PFSK-1 (cell line): ENCODE results near the gene DNPH1.

Experiments used
- FOXP2 ChIP-seq: optimal IDR thresholded peaks from 2 replicates; pipeline ENCODE3; 2011; ENCODE audit warnings: borderline replicate concordance, control low read depth, inconsistent platforms; ENCODE audit not compliant: insufficient read depth; ENCODE audit errors: extremely low read length, extremely low read depth
- POLR2AphosphoS5 ChIP-seq: IDR thresholded peaks from 2 replicates; pipeline ENCODE4 v1.6.1; 2012; ENCODE audit warnings: low read depth, mild to moderate bottlenecking, control low read depth, low read length, moderate library complexity
- SIN3A ChIP-seq: IDR thresholded peaks from 2 replicates; pipeline ENCODE4 v1.6.1; 2012; ENCODE audit warnings: mild to moderate bottlenecking, low read length, moderate library complexity, borderline replicate concordance; ENCODE audit not compliant: insufficient read depth
- TAF1 ChIP-seq: IDR thresholded peaks from 2 replicates; pipeline ENCODE4 v1.6.1; 2012; ENCODE audit warnings: low read length, control low read depth, borderline replicate concordance; ENCODE audit not compliant: insufficient read depth
- TF ChIP-seq, protein P1 (sequence below), 2 experiments: IDR thresholded peaks; 2 replicates each; pipeline versions ENCODE4 v1.6.1 to v1.8.0; 2011 to 2012; ENCODE audit warnings: low read depth in 2 of 2, low read length in 2 of 2, control low read depth in 1 of 2, inconsistent platforms in 1 of 2, mild to moderate bottlenecking in 1 of 2, moderate library complexity in 1 of 2; ENCODE audit not compliant: insufficient read depth in 1 of 2

Gene DNPH1

DNA sequence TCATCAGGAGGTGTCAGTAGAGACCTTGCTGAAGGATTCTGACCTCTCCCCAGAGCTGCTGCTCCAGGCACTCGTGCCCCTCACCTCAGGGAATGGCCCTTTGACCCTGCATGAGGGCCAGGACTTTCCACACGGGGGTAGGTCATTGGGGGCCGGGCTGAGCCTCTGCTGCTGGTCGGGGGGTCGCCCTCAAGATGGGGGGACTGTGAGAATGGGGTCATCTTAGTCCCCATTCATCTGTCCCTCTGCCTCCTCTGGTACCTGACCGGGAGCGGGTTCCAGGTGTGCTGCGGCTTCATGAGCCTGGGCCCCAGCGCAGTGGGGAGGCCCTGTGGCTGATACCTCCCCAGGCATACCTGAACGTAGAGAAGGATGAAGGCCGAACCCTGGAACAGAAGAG lies 15.8 kb downstream of the DNPH1 start:
- TF ChIP-seq, protein P1, sequence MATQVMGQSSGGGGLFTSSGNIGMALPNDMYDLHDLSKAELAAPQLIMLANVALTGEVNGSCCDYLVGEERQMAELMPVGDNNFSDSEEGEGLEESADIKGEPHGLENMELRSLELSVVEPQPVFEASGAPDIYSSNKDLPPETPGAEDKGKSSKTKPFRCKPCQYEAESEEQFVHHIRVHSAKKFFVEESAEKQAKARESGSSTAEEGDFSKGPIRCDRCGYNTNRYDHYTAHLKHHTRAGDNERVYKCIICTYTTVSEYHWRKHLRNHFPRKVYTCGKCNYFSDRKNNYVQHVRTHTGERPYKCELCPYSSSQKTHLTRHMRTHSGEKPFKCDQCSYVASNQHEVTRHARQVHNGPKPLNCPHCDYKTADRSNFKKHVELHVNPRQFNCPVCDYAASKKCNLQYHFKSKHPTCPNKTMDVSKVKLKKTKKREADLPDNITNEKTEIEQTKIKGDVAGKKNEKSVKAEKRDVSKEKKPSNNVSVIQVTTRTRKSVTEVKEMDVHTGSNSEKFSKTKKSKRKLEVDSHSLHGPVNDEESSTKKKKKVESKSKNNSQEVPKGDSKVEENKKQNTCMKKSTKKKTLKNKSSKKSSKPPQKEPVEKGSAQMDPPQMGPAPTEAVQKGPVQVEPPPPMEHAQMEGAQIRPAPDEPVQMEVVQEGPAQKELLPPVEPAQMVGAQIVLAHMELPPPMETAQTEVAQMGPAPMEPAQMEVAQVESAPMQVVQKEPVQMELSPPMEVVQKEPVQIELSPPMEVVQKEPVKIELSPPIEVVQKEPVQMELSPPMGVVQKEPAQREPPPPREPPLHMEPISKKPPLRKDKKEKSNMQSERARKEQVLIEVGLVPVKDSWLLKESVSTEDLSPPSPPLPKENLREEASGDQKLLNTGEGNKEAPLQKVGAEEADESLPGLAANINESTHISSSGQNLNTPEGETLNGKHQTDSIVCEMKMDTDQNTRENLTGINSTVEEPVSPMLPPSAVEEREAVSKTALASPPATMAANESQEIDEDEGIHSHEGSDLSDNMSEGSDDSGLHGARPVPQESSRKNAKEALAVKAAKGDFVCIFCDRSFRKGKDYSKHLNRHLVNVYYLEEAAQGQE (IDR thresholded peaks at IDR 0.05; ENCODE audit: insufficient read depth in 1 of 2, low read depth in 2 of 2, low read length in 2 of 2): no peak
- no peak for TF ChIP-seq TAF1
- no peak for TF ChIP-seq POLR2AphosphoS5
- TF ChIP-seq SIN3A: no peak
- TF ChIP-seq FOXP2: no peak

DNA sequence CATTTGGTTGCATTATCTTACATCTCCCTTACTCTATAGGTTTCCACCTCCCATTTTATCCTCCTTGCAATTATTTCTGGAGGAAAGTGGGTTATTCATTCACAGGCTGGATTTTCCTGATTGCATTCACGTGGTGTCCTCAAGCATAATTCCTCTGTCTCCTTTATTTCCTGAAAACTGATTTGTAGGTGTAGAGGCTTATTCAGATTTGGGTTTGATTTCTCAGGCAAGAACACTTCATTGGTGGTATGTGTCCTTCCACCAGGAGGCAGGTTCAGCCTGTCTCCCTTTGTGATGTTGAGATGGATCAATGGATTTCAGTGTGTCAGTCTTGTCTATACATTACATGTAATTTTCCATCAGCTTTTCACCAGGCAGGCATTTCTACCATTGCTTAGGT lies 17.3 kb downstream of the DNPH1 start:
- TF ChIP-seq FOXP2 (no peak), POLR2AphosphoS5 (no peak), SIN3A (no peak), TAF1 (no peak)
- TF ChIP-seq, protein P1 (IDR thresholded peaks at IDR 0.05; ENCODE audit: insufficient read depth in 1 of 2, low read depth in 2 of 2, low read length in 2 of 2): no peak

DNA sequence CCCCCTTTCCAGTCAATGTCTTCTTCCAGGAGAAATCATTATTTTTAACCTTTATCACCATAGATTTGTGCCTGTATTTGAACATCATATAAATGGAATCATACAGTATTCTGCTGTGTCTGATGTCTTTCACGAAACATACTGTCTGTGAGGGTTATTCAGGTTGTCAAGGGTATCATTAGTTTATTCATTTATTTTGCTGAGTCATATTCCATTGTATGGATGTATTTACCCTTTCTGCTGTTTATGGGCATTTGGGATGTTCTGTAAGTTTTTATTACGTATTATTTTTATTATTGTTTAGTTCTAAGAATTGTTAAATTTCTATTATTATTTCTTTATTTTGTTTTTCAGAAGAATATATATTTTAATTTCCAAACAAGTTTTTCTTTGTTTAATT lies 22.0 kb downstream of the DNPH1 start:
- TF ChIP-seq SIN3A: no peak
- TF ChIP-seq, protein P1 (IDR thresholded peaks at IDR 0.05; ENCODE audit: insufficient read depth in 1 of 2, low read depth in 2 of 2, low read length in 2 of 2): no peak
- TF ChIP-seq POLR2AphosphoS5: no peak
- no peak for TF ChIP-seq FOXP2
- no peak for TF ChIP-seq TAF1

DNA sequence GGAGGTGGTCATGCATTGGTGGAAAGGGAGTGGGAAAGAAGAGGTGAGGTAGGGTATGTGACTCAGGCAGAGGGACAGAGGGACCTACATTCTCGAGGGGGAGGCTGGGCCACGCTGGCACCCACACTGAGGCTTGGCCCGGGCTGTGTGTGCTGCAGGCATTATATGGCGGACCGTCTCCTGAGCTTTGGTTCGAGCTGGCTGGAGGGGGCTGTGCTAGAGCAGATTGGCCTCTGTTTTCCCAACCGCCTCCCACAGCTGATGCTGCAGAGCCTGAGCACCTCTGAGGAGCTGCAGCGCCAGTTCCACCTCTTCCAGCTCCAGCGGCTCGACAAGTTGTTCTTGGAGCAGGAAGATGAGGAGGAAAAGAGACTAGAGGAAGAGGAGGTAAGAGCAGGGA lies 23.4 kb downstream of the DNPH1 start:
- TF ChIP-seq SIN3A: no peak
- no peak for TF ChIP-seq POLR2AphosphoS5
- TF ChIP-seq TAF1: no peak
- TF ChIP-seq, protein P1 (IDR thresholded peaks at IDR 0.05; ENCODE audit: insufficient read depth in 1 of 2, low read depth in 2 of 2, low read length in 2 of 2): no peak
- no peak for TF ChIP-seq FOXP2
